GM18502 (cell line): ENCODE results near the gene CDH20.

Source experiments
- ATAC-seq: cut with Tn5 transposase; IDR thresholded peaks from one replicate; pipeline ENCODE4 v1.9.1; 2021; ENCODE audit warnings: mild to moderate bottlenecking; ENCODE audit not compliant: unreplicated experiment, poor library complexity

CDH20 gene

GRCh38 chr18:61602836-61603235 is 269.6 kb downstream of the CDH20 start:
- ATAC-seq, result no peak
